ENCODE measurements around the gene GAD2.

GAD2 gene

DNA sequence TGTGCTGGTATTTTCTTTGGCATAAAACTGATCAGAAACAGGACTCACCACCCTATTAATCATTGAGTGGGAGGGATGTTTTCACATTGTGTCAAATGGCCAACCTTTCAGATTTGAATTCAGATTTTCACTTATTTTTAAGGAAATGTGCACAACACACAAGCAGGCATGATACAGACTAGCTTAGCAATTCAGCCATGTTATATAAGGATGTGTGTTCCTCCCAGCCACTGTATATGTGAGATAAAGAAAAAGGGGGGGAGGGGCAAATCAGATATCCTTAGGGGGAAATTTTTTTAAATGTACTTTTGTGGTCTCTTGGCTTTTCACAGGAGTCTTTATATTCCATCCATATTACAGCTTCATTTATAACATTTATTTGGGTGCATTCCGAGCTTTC is 3.1 kb downstream of the GAD2 start:
- intact Hi-C loops (cut with DNase I): no loop called here

DNA sequence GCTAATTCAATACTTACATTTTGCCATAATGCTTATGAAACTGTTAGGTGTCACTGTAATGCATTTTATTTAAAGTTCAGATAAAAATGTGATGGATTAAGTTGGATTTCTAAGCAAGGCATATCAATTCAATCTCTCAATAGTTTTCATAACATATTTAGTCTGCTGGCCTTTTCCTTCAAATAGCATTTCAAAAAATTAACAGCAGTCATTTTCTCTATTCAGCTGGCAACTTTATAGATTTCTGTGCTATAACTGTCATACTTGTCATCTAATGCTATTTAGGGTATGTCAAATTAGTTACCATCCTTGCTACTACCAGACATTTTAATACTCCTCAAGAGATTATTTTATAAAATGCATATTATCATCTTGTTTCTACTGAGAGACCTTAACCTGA is 4.3 kb downstream of the GAD2 start:
- no peak for DNase-seq
- intact Hi-C loops (cut with DNase I): no loop called here

More for the DNA sequence above, 3.1 kb downstream of the GAD2 start:
- DNase-seq: no peak

DNA sequence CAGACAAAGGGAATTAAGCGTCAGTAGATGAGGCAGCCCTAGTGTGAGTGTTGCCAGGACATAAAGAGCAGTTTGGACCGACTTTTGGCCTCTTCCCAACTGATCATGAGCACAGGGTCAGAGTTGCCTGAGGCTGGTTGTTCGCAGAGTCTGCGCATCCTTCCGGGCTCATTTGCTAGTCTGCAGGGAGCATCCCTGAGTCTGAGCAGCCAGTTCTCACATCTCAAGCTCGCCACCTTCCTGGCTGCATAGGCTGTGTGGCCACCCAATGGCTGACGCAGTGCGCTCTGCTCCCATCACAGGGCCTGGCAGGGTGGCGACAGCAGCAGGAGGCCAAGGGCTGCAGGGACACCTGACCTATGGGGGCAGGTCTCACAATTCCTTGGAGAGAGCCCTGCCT is 5.0 kb downstream of the GAD2 start:
- intact Hi-C loops (cut with DNase I): no loop called here
- DNase-seq: peak in 33 of 42 donors; percentile 12 to 78 (median 41)

DNA sequence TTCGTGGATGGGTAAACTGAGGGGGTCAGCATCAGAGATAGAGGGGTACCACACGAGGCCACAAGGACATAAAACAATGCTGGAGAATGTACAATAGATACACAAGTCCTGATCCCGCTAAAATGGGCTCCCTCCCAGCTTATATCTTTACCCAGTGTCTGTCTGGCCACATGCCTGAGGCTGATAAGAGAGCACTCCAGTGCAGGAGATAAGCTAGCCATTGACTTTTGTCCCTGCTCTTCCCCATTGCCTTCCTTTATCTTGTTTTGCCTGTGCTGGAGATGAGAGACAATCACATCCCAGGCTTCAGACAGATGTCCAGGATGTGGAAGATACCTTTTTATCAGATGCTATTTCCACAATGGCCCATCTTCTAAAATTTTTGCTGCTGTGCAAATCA is 6.0 kb downstream of the GAD2 start:
- intact Hi-C loops (cut with DNase I): no loop called here

DNA sequence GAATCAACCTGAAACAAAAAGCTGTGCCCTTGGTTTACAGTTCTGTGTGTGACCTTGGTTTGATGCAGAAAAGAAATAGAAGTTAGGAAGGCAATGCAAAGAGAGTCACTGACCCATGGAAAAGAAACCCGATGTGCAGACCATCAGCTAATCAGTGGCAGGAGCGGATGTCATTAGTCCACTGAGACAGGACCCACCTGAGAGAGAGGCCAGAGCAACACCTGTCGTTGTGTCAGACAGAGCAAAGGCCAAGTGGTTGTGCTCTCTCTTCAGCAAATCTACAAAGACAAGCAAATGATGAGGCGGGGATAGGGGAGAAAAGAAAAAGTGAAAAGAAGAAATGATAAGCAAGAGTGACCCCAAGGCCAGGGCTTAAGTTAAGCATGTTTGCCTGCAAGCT is 8.7 kb downstream of the GAD2 start:
- no peak for DNase-seq
- intact Hi-C loops (cut with DNase I): no loop called here

More for the DNA sequence above, 6.0 kb downstream of the GAD2 start:
- DNase-seq: no peak

DNA sequence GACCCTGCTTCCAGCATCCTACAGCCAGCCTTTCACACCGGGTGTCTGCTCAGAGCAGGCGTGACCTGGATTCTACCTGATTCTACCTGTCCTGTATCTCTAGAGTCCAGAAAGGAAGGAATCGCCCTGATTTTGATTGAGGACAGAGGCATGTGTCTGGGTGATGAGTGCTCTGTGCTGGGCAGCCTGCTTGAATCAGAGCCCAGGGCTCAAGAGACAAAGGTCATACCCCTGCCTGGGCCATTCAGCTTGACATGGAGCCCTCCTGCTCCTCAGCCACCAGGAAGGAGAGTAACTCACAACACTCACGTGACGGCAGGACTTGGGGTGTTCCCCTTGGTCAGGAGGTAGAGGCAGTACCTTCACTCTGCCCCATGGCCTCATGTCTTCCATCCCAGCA is 11.2 kb downstream of the GAD2 start:
- intact Hi-C loops (cut with DNase I): no loop called here
- no peak for DNase-seq

DNA sequence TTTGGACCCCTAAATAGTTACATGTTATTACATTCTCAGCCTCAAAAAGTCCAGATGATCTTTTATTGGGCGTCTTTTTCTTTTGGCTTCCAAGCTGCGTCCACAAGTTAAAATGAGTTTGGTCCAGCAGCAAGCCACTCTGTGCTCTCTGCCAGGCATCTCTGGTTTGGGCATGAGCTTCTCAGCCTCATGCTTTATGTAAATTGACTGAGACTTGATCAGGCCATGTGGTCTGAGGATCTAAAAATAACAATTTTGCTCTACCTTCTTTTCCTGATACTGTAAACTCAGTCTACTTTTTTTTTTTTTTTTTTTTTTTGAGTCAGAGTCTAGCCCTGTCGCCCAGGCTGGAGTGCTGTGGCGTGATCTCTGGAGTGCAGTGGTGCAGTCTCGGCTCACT is 15.6 kb downstream of the GAD2 start:
- intact Hi-C loops (cut with DNase I): no loop called here
- no peak for DNase-seq

DNA sequence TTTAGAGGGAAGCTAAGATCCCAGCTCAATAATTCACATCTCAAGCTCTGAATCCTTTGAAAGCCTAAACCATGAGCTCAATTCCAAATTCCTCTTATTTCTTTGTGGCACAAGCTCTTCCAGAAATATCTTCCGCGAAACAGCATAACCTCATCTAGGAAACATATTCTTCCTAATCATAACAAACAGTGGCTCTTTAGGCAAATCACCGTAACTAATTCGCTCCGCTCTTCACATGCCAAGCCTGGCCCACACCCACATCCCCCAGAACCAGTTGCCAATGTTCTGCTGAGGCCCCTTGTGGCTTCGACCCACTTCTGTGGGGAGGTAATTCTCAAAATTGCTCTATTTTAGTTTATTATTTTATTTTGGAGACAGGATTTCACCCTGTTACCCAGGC is 19.2 kb downstream of the GAD2 start:
- DNase-seq: no peak
- intact Hi-C loops (cut with DNase I): no loop called here

DNA sequence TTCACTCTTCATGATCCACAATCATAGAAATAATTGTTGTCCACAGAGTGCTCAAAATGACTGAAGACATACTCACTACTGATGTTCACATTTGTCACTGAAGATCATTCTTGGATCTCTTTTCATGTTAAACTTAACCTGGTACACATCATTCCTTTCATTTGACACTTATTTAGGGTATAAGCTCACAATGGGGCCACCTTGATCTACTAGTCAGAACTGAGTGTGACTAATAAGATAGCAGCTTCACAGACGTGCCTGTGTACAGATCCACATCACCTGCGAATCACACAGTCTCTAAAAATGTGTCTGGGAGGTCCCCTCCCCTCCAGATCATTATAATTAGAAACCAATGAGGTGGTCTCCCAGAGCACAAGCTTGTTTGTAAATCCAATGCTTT is 21.8 kb downstream of the GAD2 start:
- no peak for DNase-seq
- intact Hi-C loops (cut with DNase I): no loop called here

DNA sequence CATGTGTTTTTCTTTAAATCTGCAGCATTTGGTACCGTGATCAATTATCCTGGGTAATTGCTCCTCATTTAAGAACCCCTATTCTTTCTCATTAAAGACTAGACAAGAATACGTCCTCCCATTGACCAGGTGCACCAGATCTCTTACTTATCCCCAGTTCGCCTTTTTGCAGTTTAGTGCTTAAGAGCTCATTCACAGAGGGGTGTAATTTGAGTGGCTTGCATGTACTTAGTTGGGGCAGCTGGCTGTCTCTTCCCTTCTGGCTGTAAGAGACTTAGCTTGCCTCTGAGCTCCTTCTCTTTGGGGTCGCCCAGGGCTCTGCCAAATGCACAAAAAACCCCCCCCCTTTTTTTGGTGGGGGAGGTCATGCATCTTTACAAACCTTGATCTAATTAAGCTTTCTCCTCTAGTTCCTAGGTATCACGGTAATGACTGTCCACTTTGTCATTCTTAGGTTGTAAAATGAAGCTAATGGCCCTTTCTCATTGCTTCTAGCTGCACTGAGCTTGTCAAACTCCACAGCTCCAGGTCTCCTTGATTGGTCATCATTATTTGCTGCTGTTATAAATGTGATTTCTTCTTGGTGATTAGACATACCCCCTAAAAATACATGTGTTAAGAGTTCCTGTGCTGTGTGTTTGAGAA is 26.3 kb downstream of the GAD2 start:
- intact Hi-C loops (cut with DNase I): no loop called here
- no peak for DNase-seq

DNA sequence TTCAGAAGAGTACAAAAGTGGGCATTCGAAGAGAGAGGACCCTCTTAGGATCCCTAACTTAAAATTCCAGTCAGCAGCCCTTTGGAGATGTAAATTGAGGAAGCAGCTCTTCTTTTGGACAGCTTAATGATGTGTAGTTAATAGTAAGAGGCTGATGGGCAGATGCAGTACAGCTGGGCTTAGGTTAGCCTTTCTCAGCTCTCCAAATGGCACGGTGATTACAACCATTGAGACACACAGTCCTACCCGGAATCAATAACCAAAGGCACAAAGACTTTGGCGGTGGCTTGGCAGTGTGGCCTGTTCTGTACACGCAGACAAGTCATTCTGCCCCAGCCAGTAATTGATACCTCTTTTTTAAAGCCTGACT is 26.8 kb downstream of the GAD2 start:
- no peak for DNase-seq
- intact Hi-C loops (cut with DNase I): no loop called here

DNA sequence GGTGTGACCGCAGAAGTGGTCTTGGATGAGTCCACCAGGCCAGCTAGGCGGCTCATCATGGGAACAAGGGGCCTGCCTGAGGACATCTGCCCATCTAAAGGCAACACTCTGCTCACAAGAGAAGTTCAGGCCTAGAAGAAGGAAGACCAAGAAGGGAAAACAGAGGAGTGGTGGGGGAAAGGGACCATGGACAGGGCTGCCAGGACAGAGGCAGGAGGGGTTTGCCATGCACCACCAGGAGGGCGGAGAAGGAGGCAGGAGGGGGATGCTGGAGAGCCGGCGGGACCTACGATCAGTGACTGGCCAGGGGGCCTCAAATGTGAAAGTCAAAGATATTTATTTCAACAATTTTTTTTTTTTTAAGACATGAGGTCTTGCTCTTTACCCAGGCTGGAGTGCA is 33.1 kb downstream of the GAD2 start:
- no peak for DNase-seq
- intact Hi-C loops (cut with DNase I): no loop called here

DNA sequence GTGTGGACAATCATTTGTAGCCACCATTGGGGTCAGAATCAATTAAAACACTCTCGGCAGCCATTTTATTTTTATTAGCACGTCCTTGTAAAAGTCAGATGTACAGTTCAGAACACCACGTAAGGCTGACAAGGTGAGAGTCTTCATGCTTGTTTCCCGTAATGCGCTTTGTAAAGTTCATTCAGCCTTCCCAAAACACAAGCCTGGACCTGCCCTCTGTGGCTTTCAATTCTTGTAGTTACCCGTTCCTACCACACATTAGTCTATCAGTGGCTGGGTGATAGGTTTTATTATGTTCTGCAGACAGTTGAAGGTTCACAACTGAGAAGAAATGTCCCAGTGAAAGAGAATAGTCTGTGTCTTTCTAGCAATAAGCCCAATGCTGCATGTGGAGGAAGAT is 35.4 kb downstream of the GAD2 start:
- intact Hi-C loops (cut with DNase I): no loop called here
- DNase-seq: no peak

DNA sequence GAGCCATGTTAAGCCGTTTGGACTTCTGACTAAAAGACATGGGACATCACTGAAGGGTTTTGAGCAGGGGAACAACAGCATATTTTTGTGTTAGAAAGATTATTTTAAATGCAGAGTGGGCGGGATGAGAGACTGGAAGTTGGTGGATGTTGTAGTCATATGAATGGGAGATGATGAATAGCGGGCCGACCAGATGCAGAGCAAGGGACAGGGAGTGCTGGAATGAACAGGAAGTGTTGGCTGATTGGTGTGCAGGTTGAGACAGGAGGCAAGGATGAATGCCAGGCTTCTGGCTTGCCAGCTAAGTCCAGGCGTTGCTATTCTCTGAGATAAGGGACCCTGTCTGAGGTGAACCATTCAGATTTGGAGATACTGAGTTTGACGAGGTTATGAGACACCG is 38.0 kb downstream of the GAD2 start:
- DNase-seq: peak in 17 of 42 donors; percentile 11 to 68 (median 36)
- intact Hi-C loops (cut with DNase I): no loop called here

DNA sequence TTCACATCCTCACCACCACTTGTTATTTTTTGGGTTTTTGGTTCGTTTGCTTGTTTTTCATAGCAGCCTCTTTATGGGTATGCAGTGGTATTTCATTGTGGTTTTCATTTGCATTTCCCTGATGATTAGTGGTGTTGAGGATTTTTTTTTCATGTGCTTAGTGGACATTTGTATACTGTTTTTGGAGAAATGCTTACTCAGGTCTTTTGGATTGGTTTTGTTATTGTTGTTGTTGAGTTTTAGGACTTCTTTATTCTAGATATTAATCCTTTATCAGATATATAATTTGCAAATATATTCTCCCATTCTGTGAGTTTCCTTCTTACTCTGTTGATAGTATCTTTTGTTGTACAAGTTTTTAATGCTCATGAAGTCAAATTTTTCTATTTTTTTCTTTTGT is 42.8 kb downstream of the GAD2 start:
- intact Hi-C loops (cut with DNase I): no loop called here
- no peak for DNase-seq

DNA sequence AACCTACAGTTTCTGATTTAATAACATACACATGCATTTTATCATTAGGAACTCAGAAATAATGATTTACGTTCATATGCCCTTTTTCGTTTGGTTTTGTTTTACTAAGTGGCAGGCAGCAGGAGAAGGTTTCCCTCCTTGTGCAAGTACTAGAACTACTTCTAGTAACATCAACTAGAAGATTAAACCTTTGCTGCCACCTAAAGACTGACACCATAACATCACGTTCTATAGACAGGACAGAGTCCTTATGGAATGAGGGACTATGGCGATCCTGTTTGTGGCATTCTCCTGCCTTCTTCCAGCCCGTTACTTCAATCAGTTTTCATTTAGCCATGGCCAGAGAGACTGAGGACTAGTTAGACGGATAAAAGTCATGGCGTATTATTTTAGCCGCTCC is 53.2 kb downstream of the GAD2 start:
- DNase-seq: no peak
- intact Hi-C loops (cut with DNase I): no loop called here

DNA sequence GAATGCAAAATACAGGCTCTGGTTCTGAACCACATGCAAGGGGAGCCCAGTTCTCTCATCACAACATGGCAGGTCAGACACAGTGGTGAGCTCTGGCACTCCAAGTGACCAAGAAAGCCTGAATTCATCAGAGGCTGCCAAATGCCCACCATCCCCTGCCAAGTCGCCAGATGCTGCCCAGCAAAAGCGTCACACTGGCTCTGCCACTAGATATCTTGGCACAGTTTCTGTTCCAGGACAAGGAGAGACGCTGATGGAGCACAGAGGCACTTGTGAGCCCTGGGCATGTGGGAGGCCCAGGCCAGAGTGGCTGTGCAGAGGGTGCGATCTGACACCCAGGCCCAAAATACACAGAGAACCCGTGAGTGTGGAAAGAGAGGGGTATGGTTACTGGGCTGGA is 57.8 kb downstream of the GAD2 start:
- intact Hi-C loops (cut with DNase I): no loop called here
- DNase-seq: peak in 38 of 42 donors; percentile 14 to 68 (median 44)

DNA sequence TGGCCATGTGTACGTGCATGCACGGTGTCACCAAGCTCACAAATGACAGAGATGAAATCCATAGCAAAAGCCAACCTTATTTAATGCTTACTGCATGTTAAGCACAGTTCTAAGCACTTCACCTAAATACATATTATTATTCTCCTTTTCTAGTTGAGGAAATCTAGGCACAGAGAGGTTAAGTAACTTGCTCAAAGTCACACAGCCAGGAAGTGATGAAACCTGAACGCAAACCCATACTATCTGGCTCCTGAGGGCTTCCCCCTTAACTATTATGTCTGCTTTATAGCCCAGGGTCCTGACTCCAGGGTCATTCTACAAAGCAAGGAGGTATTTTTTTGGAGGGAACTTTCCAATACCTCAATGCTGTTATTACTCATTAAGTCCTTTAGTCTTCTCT is 61.7 kb downstream of the GAD2 start:
- intact Hi-C loops (cut with DNase I): no loop called here
- no peak for DNase-seq

DNA sequence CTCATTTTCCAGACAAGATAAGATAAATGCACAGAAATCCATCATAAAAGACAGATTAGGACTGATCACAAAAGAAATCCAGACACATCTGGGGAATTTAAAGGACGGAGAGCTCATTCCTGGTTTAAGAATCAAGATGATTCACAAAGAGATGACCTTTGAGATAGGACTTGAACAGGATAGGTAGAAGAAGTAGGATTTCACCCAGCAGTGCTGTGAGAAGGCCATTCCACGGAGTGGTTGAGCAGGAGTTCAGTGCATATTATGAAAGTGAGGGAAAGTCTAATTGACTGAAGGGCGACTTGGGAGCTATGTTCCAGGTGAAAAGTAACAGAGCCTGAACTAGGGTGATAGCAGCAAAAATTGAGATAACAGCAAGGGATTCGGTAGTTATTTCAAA is 73.7 kb downstream of the GAD2 start:
- DNase-seq: no peak
- intact Hi-C loops (cut with DNase I): no loop called here

DNA sequence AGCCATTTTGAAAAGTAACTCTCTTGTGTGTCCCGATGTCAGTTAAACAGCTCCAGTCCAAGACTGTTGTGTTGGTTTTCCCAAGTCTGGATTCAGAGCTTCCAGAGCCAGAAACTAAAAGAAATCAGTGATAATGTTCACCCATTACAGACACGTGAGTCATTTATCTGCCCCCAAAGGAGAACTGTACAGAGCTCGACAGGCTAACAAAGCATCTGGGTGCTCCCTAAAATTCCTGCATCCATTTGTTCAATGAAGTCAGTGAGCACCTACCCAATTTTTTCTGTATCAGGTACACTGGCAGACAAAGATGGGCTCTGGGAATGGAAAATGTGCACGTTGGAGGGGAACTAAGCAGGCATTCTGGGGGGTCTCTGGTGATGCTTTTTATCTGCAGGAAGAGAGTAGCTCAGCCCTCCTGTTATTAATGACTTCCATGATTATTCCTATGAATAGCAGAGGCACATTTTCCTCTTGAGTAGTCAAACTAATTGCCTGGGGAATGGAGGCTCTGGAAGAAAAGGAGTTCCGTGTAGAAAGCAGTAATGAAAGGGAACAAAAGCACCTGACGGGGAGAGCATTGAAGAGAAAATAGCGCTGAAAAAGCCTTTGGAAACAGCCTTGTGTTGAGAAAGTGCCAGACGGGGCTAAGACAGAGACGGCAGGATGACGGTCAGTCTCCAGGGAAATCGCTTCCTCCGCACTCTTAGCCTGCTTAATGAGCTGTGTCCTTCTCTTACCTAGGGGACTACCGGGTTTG is 75.3 kb downstream of the GAD2 start:
- intact Hi-C loops (cut with DNase I): no loop called here
- DNase-seq: no peak

DNA sequence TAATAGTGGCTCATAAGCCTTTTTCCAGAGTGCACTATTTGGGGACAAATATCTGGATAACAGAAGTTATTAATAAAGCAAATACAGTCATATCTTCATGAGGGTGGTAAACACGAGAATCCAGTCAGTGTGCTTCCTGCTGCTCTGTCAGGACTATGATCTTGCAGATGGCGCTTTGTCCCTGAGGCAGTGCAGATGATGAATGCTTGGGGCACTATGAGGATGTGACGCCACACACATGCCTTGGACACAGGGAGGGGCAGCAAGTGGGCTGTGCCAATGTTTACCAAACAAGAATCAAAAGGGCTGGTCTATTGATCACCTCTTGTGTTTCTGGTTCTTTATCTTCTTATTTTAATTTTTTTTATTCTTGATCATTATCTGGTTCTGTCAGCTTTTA is 79.8 kb downstream of the GAD2 start:
- intact Hi-C loops (cut with DNase I): no loop called here
- DNase-seq: no peak
